ENCODE data around the gene TPRKB. TPM values are rescaled to one million over a fixed set of nuclear protein-coding genes. Genes with fewer than 3 reads are reported as not detected.

The TPRKB gene
- total RNA-seq, 1 experiment from 2014 or later: 44.7 TPM

- no CpG with 5 or more reads among the region's 11 CpGs for WGBS (ENCODE audit: extremely low coverage, insufficient read length, low lambda C conversion rate)
- no peak for DNase-seq
- no peak overlapping the region for H3K18ac ChIP-seq (ENCODE audit: insufficient read length, low read depth, low read length)
- H2AK5ac ChIP-seq (ENCODE audit: insufficient read length, low read length): no peak overlapping the region
- H3K4me2 ChIP-seq (ENCODE audit: insufficient read depth, insufficient read length, low read length): no peak overlapping the region
- H2BK5ac ChIP-seq (ENCODE audit: insufficient read length, low read length): no peak overlapping the region
- no peak overlapping the region for H2BK120ac ChIP-seq (ENCODE audit: low read depth, low read length, poor library complexity, severe bottlenecking)
- no peak overlapping the region for H2BK20ac ChIP-seq (ENCODE audit: low read depth, low read length, poor library complexity, severe bottlenecking)
- no peak overlapping the region for H3K27ac ChIP-seq (ENCODE audit: insufficient read length, low read depth, low read length)
- H3T11ph ChIP-seq (ENCODE audit: low read length): no peak overlapping the region
- H3K9me3 Mint-ChIP-seq: peaks cover 42 to 59% of the 10 kb centered on the region in 2 experiments
- no peak overlapping the region for H2BK15ac ChIP-seq (ENCODE audit: low read depth, low read length)
- H3K4me3 Mint-ChIP-seq: no peak overlapping the region
- H3K79me1 ChIP-seq (ENCODE audit: insufficient read depth, low read depth, low read length, poor library complexity, severe bottlenecking): no peaks in the 10 kb centered on the region
- peaks cover 0 to 12% (median 0%) of the 10 kb centered on the region in 3 experiments; a peak in 4 of 7 replicates for H3K36me3 Mint-ChIP-seq (ENCODE audit: insufficient read depth in 1 of 3, low read depth in 3 of 3)
- H3K27me3 Mint-ChIP-seq (ENCODE audit: low read depth): peaks cover 62% of the 10 kb centered on the region
- no peak overlapping the region for H3K14ac ChIP-seq (ENCODE audit: insufficient read depth, low read length)
- no peaks in the 10 kb centered on the region for H3K23me2 ChIP-seq (ENCODE audit: insufficient read length, low read depth, low read length, poor library complexity, severe bottlenecking)
- H3K4me1 ChIP-seq (ENCODE audit: insufficient read depth, low read length): no peaks in the 10 kb centered on the region
- H3K23ac ChIP-seq (ENCODE audit: insufficient read length, low read depth, low read length): no peak overlapping the region
- H3K4me1 Mint-ChIP-seq: no peaks in the 10 kb centered on the region
- H3K56ac ChIP-seq (ENCODE audit: insufficient read length, low read depth, low read length): no peak overlapping the region
- no peak overlapping the region for H4K8ac ChIP-seq (replicated peaks; ENCODE audit: insufficient read length, low read depth, low read length)
- no peaks in the 10 kb centered on the region for H4K20me1 ChIP-seq (ENCODE audit: control insufficient read depth, insufficient read depth, insufficient read length)
- TF ChIP-seq CTCF (conservative IDR thresholded peaks at IDR 0.05): no peak
- no peak overlapping the region for H2BK12ac ChIP-seq (ENCODE audit: insufficient read length, low read depth, low read length)
- H3K9ac ChIP-seq (ENCODE audit: extremely low read depth, insufficient read length, low read length): no peak overlapping the region
- no peak overlapping the region for H3K4ac ChIP-seq (ENCODE audit: low read depth, low read length)
- no peak overlapping the region for H4K91ac ChIP-seq (ENCODE audit: insufficient read length, low read depth, low read length)
- no peak overlapping the region for H3K27ac Mint-ChIP-seq
- H3K79me2 ChIP-seq (ENCODE audit: insufficient read depth, low read length): no peaks in the 10 kb centered on the region
- H3K9me3 ChIP-seq (ENCODE audit: control insufficient read depth, low read depth, low read length): peaks cover 11% of the 10 kb centered on the region
- H3K27me3 ChIP-seq (ENCODE audit: insufficient read depth, low read length): no peaks in the 10 kb centered on the region
- H4K5ac ChIP-seq (ENCODE audit: insufficient read length, low read depth, low read length): no peak overlapping the region
- no peak overlapping the region for H2AFZ ChIP-seq (ENCODE audit: low read length)
Measured at GRCh38 chr2:73718851-73719621, 18.1 kb downstream of the TPRKB start.

All from H9 (cell line).